GM18498 (cell line): ENCODE results near the gene RELA.

Experiments
- ATAC-seq: cut with Tn5 transposase; IDR thresholded peaks from one replicate; pipeline ENCODE4 v1.9.1; 2021; ENCODE audit warnings: mild to moderate bottlenecking, moderate library complexity; ENCODE audit not compliant: unreplicated experiment

The RELA gene

GRCh38 chr11:65615229-65615949 lies 47.3 kb downstream of the RELA start, which contains the start of gene PCNX3:
TSS of gene PCNX3 (plus strand) at chr11:65615776. CDS start at chr11:65616312, 536 bp downstream.
- peak; percentile 82 for ATAC-seq

- ATAC-seq, result no peak
Observed at GRCh38 chr11:65613091-65613928, 49.4 kb downstream of the RELA start.

- no peak for ATAC-seq
Observed at GRCh38 chr11:65612691-65613090, 50.0 kb downstream of the RELA start.

GRCh38 chr11:65611758-65612603 lies 50.7 kb downstream of the RELA start:
- no peak for ATAC-seq

- ATAC-seq, result no peak
Observed at GRCh38 chr11:65611028-65611757, 51.5 kb downstream of the RELA start.

GRCh38 chr11:65610404-65610803 lies 52.3 kb downstream of the RELA start:
- no peak for ATAC-seq

GRCh38 chr11:65609665-65610064 lies 53.1 kb downstream of the RELA start:
- no peak for ATAC-seq

- no peak for ATAC-seq
Observed at GRCh38 chr11:65609229-65609628, 53.5 kb downstream of the RELA start.

- ATAC-seq, result no peak
Observed at GRCh38 chr11:65607614-65608426, 54.9 kb downstream of the RELA start.

GRCh38 chr11:65606876-65607613 lies 55.7 kb downstream of the RELA start:
- ATAC-seq, result no peak

GRCh38 chr11:65604258-65604657 lies 58.5 kb downstream of the RELA start:
- no peak for ATAC-seq
